Tongue (tissue), 3 donors: Measurements from ENCODE around the gene NTNG1. TPM values are rescaled to one million over a fixed set of nuclear protein-coding genes. Genes with fewer than 3 reads are reported as not detected.

Experiments
- DNase-seq: peaks from one replicate; pipeline ENCODE4 v3.0.0-alpha.2; 2015
- small RNA-seq: library from RNA; depleted of rRNA; stranded (forward); fragments of <200 nt; gene quantifications from one replicate; pipeline ENCODE3, GENCODE V24; 2014; ENCODE audit warnings: low replicate concordance
- total RNA-seq: library from RNA; depleted of rRNA; stranded (reverse); fragments of >200 nt; gene quantifications from one replicate; pipeline ENCODE4 v1.2.3, GENCODE V29; 2014

NTNG1 gene
- total RNA-seq, 1 donor from 2014 or later, result 4.5 TPM

- DNase-seq, result no peak
Observed at GRCh38 chr1:107512836-107513235, 372.0 kb downstream of the NTNG1 start.

- no peak for DNase-seq
Observed at GRCh38 chr1:107514841-107515240, 374.0 kb downstream of the NTNG1 start.

- no peak for DNase-seq
Observed at GRCh38 chr1:107515702-107516101, 374.9 kb downstream of the NTNG1 start.

DNA sequence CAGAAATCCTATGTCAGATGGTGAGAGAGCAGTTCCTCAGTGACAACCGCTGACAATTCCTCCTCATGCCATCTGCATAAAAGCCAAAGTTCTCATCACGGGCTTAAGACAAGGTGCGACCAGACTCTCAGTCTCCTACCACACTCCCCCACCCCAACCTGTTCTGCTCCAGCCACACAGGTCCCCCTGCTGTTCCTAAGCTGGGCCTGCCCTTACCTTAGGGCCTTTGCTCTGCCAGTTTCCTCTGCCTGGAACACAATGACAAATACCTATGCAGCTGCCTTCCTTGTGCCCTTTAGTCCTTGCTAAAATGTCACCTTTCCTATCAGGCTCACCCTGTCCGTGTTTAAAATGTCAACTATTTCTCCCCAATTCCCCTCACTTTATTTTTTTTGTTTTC, 382.2 kb downstream of the NTNG1 start:
- no peak for DNase-seq

- DNase-seq, result no peak
Observed at GRCh38 chr1:107523736-107524135, 382.9 kb downstream of the NTNG1 start.

DNA sequence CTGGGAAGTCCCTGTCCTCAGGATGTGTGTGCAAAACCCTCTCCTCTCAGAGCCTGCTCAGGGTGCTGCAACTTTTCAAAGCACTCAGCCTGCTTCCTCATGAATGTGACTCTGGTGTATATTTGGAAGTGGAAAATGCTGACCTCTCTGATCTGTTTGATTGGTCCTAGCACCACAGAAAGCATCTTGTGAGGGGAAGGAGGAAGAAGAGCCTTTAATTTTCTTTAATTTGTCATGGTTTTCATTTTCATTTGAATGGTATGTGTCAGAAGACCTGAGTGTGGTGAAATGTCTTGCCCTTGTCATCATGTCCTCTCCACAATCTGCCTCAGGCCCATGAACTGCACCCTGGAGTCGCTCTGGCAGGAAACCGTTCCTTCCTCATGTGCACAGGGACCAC, 383.5 kb downstream of the NTNG1 start:
- no peak for DNase-seq

- DNase-seq, result no peak
Observed at GRCh38 chr1:107525145-107525544, 384.3 kb downstream of the NTNG1 start.

DNA sequence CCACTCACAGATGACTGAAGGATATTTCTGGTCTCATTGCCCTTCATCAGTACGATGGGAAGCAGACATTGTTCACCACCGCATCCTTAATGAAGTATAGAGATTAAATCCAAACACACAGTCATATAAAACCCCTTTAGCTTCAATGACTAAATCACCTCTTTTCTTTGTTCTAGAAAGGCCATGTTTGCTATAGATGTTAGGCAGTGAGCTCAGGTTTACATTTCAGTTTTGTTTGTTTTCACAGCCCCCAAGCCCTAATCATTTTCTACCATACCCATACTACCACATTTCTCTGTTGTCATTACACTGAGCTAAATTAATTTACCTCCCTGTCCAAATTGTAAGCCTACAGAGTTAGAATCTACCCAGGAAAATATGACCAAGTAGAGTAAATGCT, 385.1 kb downstream of the NTNG1 start:
- no peak for DNase-seq

DNA sequence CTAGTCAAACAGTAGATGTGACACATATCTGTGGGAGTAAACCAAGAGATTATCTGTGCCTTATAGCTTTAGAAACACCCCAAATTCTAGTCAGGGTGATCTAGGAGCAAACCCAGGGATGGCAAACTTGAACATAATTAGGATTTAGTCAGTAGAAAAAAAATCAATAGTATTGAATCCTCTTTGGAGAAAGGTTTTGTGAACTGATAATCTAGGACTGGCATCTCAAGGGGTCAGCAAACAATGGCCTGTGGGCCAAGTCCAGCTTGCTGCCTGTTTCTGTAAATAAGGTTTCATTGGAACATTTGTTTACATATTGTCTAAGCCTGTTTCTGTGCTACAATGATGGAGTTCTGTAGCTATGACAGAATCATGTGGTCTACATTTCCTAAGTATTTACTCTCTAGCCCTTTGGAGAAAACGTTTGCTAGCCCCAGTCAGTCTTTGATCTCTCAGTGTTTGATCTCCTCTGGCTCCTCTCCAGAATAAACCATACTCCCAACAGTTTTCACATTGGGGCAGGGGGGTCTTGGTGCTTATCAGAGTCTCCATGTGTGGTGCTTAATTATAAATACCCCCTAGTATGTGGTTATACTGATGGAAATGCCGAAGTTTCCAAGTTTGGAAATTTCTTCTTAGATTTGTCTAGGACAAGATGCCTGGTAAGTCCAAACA, 385.8 kb downstream of the NTNG1 start:
- DNase-seq, result no peak

GRCh38 chr1:107529511-107530149, 388.8 kb downstream of the NTNG1 start:
- DNase-seq, result peak; percentile 67

DNA sequence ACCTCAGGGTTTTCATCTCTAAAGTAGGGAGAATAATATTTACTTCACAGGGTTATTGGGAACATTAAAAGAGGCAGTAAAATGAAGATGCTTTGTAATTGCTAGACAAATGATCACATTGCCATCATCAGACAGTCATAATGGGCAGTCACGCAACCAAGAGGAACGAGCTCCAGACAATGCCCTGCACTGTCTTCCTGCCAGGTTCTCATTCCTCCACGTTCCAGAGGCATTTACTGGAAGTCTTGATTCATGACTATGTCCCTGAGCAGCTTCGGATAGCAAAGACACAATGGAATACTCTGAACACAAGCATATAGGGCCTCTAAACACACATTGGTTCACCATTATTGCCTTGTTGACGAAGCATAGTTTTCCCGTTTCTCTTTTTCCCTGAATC, 389.7 kb downstream of the NTNG1 start:
- no peak for DNase-seq

DNA sequence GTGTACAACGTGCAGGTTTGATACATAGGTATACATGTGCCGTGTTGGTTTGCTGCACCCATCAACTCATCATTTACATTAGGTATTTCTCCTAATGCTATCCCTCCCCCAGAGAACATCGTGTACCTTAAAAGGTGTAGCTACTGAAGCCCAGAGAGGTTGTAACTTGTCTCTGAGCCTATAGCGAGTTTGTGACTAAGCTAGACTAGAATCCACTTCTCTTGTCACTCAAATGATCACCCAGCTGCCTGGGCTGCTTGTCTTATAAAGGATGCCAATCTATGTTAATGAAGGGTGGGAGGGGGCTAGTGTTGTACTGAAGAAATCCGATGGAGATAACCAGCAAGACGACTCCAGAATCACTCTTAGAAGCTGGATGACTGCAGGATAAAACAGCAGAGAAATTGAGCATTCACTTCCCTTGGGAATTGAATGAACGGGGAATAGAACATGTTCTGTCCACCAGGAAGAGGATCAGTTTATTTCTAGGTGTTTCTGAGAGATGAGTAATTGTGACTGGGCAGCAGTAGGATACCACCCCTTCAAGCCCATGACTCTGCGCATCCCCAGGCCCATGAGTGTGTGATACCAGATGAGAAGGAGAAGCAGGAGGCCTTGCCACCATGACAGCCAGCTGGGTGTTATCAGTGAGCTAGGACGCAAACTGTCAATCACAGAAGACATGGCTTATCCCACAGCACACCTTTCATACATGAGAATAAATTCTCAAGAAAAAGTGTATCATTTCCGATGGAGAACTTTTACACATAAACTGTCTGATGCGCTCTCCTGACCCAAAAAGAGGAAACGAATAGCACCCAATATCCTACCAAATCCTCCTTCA, 390.4 kb downstream of the NTNG1 start:
- DNase-seq, result no peak

- no peak for DNase-seq
Observed at GRCh38 chr1:107532318-107532717, 391.5 kb downstream of the NTNG1 start.

Small RNA genes within 50 kb of the gene (small RNA-seq; reads per million reads assigned to genes)
- not detected for gene AC114491.1

Other genes with a start within 250 kb of the NTNG1 start
- 12.6 TPM for gene PRMT6, start 84.4 kb upstream of the NTNG1 start, total RNA-seq